Endodermal cell (in vitro differentiated cells): ENCODE results near the gene TMUB1. TPM values are rescaled to one million over a fixed set of nuclear protein-coding genes. Genes with fewer than 3 reads are reported as not detected.

Experiments used
- DNase-seq: peaks from one replicate; pipeline ENCODE4 v3.0.0-alpha.2; 2017
- H3K27ac ChIP-seq: 2 replicates; pipeline ENCODE4 v1.5.1; 2013; ENCODE audit warnings: mild to moderate bottlenecking, low read depth, low read length, moderate library complexity
- H3K27me3 ChIP-seq: 2 replicates; pipeline ENCODE4 v1.6.1; 2013; ENCODE audit warnings: mild to moderate bottlenecking, low read length, moderate library complexity; ENCODE audit not compliant: insufficient read depth, control insufficient read depth, poor library complexity, severe bottlenecking
- H3K36me3 ChIP-seq: 2 replicates; pipeline ENCODE4 v1.7.0; 2013; ENCODE audit warnings: mild to moderate bottlenecking, low read length, moderate library complexity; ENCODE audit not compliant: control insufficient read depth, insufficient read depth
- H3K4me1 ChIP-seq: one replicate; pipeline ENCODE4 v1.7.0; 2013; ENCODE audit warnings: low read length; ENCODE audit not compliant: control insufficient read depth, insufficient read depth
- H3K4me3 ChIP-seq: 2 replicates; pipeline ENCODE4 v1.5.1; 2013; ENCODE audit warnings: mild to moderate bottlenecking, low read length, moderate library complexity
- H3K9ac ChIP-seq: 2 replicates; pipeline ENCODE4 v1.6.1; 2013; ENCODE audit warnings: mild to moderate bottlenecking, low read length, moderate library complexity; ENCODE audit not compliant: poor library complexity, severe bottlenecking; ENCODE audit errors: extremely low read depth
- H3K9me3 ChIP-seq: 2 replicates; pipeline ENCODE4 v1.6.1; 2013; ENCODE audit warnings: mild to moderate bottlenecking, low read length, moderate library complexity; ENCODE audit not compliant: control insufficient read depth
- H3K27ac Mint-ChIP-seq: 2 replicates; pipeline ENCODE4 v1.8.0; 2020; ENCODE audit warnings: mixed read lengths
- H3K27me3 Mint-ChIP-seq: 2 replicates; pipeline ENCODE4 v1.8.0; 2021; ENCODE audit warnings: mild to moderate bottlenecking, mixed read lengths; ENCODE audit not compliant: insufficient read depth
- H3K36me3 Mint-ChIP-seq: 2 replicates; pipeline ENCODE4 v1.8.0; 2020; ENCODE audit warnings: low read depth, mixed read lengths
- H3K4me1 Mint-ChIP-seq: 2 replicates; pipeline ENCODE4 v1.8.0; 2020; ENCODE audit warnings: mixed read lengths
- H3K4me3 Mint-ChIP-seq: 2 replicates; pipeline ENCODE4 v1.8.0; 2020; ENCODE audit warnings: mild to moderate bottlenecking, moderate library complexity, mixed read lengths
- H3K9me3 Mint-ChIP-seq: 2 replicates; pipeline ENCODE4 v1.8.0; 2020; ENCODE audit warnings: mild to moderate bottlenecking, mixed read lengths
- CTCF ChIP-seq: fragments of 200-600 bp; sonication (generic); conservative IDR thresholded peaks from 2 replicates; pipeline ENCODE4 v1.5.0; 2021; ENCODE audit warnings: antibody characterized with exemption, mild to moderate bottlenecking
- WGBS, 2 experiments: methylation state at CpG; one replicate each; pipeline versions ENCODE4 v1.1.5 to v1.1.7; 2013; ENCODE audit warnings: missing lambda C conversion rate in 2 of 2, mixed read lengths in 1 of 2; ENCODE audit not compliant: insufficient coverage in 1 of 2, insufficient read length in 1 of 2; 5-methylcytosine and 5-hydroxymethylcytosine counted together
- total RNA-seq, 2 donors: library from RNA; stranded (reverse); fragmentation: NEBNext Ultra II Directional in 1 of 2; extraction: Animal tissue kit (Norgen Biotek cat#: 25700) in 1 of 2; gene quantifications; 2 replicates in 1 of 2; 3 replicates in 1 of 2; pipeline ENCODE4 v1.2.1, GENCODE V29; 2021

The TMUB1 gene
- total RNA-seq, 2 donors from 2014 or later, result 48.1 to 52.6 TPM

- H3K4me1 ChIP-seq, result peaks cover 14% of the 10 kb centered on the region
- Mint-ChIP-seq H3K27ac (peak overlapping the region; percentile 85), H3K27me3 (peaks cover 1% of the 10 kb centered on the region), H3K9me3 (no peaks in the 10 kb centered on the region), H3K36me3 (peaks cover 13% of the 10 kb centered on the region), H3K4me3 (peak overlapping the region; percentile 78), H3K4me1 (peaks cover 40% of the 10 kb centered on the region)
- peaks cover 6% of the 10 kb centered on the region for H3K27me3 ChIP-seq
- H3K9me3 ChIP-seq, result no peaks in the 10 kb centered on the region
- peak overlapping the region; percentile 91 for H3K4me3 ChIP-seq
- no peak for TF ChIP-seq CTCF
- peak; percentile 74 for DNase-seq
- 0% methylated on average over 13 to 55 of the region's 56 CpGs for WGBS, 2 experiments
- peak overlapping the region; percentile 49 for H3K9ac ChIP-seq
- H3K27ac ChIP-seq, result peak overlapping the region; percentile 32
- H3K36me3 ChIP-seq, result peaks cover 7% of the 10 kb centered on the region
Measured at GRCh38 chr7:151086802-151087244, 3.5 kb upstream of the TMUB1 start.

- peak within 1 kb of the TSS; percentile 84 for H3K27ac ChIP-seq
- DNase-seq, result peak; percentile 93
- TF ChIP-seq CTCF, result peak; percentile 19
- H3K36me3 ChIP-seq, result peaks cover 4% of the 10 kb centered on the region
- H3K9ac ChIP-seq, result peak within 1 kb of the TSS; percentile 49
- WGBS, 2 experiments, result 0% methylated on average over 36 to 81 of the region's 84 CpGs
- Mint-ChIP-seq H3K4me3 (peak within 1 kb of the TSS; percentile 78), H3K27me3 (peaks cover 1% of the 10 kb centered on the region), H3K4me1 (peaks cover 34% of the 10 kb centered on the region), H3K9me3 (no peaks in the 10 kb centered on the region), H3K36me3 (peaks cover 7% of the 10 kb centered on the region), H3K27ac (peak within 1 kb of the TSS; percentile 90)
- H3K9me3 ChIP-seq, result no peaks in the 10 kb centered on the region
- peaks cover 6% of the 10 kb centered on the region for H3K27me3 ChIP-seq
- H3K4me3 ChIP-seq, result peak within 1 kb of the TSS; percentile 91
- peaks cover 19% of the 10 kb centered on the region for H3K4me1 ChIP-seq
Measured at GRCh38 chr7:151085691-151086620, 2.7 kb upstream of the TMUB1 start, which contains the start of gene AGAP3. Gene AGAP3 (plus strand): TSS chr7:151086475. CDS start chr7:151086742, 267 bp downstream.

- H3K27me3 ChIP-seq, result peaks cover 6% of the 10 kb centered on the region
- peak overlapping the region; percentile 85 for H3K4me3 ChIP-seq
- WGBS, 2 experiments, result 48% methylated on average over 5 of the region's 5 CpGs
- DNase-seq, result no peak
- peaks cover 19% of the 10 kb centered on the region for H3K4me1 ChIP-seq
- H3K4me3 Mint-ChIP-seq, result peak overlapping the region; percentile 74
- no peak for TF ChIP-seq CTCF
- peak overlapping the region; percentile 90 for H3K27ac Mint-ChIP-seq
- H3K4me1 Mint-ChIP-seq, result peaks cover 34% of the 10 kb centered on the region
- no peaks in the 10 kb centered on the region for H3K9me3 Mint-ChIP-seq
- no peak overlapping the region for H3K9ac ChIP-seq
- peak overlapping the region; percentile 84 for H3K27ac ChIP-seq
- peaks cover 7% of the 10 kb centered on the region for H3K36me3 Mint-ChIP-seq
- H3K27me3 Mint-ChIP-seq, result peaks cover 1% of the 10 kb centered on the region
- H3K9me3 ChIP-seq, result no peaks in the 10 kb centered on the region
- peaks cover 2% of the 10 kb centered on the region for H3K36me3 ChIP-seq
Measured at GRCh38 chr7:151085329-151085690, 2.0 kb upstream of the TMUB1 start.
